ENCODE measurements around the gene CDHR3.

DNA sequence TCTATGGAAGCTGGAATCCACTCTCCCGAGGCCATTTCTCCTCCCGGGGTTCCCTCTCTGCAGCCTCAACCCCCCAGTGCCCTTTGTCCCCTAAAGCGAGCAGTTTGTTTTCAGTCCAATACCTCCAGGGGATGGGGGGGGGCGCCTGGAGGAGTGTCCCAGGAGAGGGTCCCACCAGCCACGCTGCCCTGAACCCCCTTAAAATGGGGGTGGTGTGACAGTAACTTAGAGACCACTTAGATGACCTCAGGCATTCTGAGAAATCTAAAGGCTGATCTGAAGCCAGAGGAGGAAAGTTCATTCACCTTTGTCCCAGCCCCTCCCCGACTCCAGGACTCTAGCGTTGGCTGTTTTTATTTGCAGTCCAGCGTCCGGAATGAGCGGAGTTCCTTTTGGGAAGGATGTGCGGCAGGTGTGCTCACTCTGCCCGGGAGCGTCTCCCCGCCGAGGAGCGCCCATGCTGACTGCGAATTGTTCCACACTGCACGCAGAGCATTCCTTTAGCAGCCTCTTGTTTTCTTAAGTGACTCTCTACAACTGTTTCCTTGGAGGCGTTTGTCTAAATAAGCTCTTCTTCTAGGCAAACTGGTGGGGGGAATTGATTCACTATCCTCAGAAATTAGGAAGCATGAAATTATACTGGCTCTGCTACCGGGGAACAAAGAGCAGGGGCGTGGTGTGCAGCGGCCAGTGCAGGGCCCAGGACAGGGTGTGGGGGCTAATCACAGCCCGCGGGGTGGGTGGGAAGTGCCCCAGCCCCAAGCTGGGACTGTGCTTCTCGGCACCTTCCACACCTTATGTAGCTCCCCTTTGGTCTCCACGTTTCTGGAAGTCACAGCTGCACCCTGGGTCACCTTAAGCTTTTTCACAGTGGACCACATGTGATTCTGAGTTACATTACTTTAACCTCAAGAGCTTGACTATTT is 102.8 kb downstream of the CDHR3 start:
- TF ChIP-seq, protein P1, sequence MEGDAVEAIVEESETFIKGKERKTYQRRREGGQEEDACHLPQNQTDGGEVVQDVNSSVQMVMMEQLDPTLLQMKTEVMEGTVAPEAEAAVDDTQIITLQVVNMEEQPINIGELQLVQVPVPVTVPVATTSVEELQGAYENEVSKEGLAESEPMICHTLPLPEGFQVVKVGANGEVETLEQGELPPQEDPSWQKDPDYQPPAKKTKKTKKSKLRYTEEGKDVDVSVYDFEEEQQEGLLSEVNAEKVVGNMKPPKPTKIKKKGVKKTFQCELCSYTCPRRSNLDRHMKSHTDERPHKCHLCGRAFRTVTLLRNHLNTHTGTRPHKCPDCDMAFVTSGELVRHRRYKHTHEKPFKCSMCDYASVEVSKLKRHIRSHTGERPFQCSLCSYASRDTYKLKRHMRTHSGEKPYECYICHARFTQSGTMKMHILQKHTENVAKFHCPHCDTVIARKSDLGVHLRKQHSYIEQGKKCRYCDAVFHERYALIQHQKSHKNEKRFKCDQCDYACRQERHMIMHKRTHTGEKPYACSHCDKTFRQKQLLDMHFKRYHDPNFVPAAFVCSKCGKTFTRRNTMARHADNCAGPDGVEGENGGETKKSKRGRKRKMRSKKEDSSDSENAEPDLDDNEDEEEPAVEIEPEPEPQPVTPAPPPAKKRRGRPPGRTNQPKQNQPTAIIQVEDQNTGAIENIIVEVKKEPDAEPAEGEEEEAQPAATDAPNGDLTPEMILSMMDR (IDR thresholded peaks at IDR 0.05) = no peak
- TF ChIP-seq EZH2 (IDR thresholded peaks at IDR 0.05) = no peak
- TF ChIP-seq EZH2phosphoT487 (IDR thresholded peaks at IDR 0.05) = no peak

Data from neural progenitor cell (in vitro differentiated cells).